Measurements from ENCODE around the gene NTM. TPM values are rescaled to one million over a fixed set of nuclear protein-coding genes. Genes with fewer than 3 reads are reported as not detected.

Gene NTM
- total RNA-seq, 2 donors from 2014 or later, result 1.7 to 3.6 TPM

DNA sequence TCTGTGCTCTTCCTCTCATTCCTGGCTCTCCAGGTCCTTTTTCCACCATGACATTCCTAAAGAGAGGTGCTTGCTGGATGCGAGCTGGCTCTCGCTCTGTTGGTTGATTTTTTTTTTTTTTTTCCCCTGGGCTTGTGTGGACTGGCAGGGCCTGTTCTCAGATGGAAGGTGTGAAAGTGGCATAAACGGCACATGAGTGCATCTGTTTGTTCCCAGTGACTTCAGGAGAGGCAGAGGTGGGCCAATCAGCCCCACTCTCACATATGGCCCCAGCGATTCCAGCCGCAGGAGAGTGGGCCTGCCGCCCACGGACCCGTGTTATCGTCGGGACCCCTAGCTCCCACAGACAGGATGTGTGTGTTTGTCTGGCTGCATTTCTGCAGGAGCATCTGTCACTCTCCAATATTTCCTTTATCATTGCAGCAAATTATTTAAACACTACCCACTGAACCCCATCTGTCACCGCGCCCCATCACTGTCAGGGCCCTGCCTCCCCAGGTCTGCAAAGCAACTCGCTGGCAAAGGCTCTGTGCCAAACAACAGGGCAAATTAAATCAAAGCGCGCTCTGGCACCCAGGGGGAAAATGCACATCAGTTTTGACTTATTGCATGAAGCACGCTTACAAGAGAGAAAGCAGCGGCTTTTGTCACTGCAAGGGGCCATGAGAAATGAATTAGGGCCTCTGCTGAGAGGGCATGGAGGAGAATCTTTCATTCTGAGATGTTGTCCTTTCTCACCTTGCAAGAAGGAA is 886.3 kb downstream of the NTM start:
- H3K27me3 ChIP-seq (ENCODE audit: control insufficient read depth, insufficient read depth, low read length, poor library complexity, severe bottlenecking), result peaks cover 8% of the 10 kb centered on the region
- H3K27ac ChIP-seq (ENCODE audit: low read depth, low read length), result no peak overlapping the region
- TF ChIP-seq, protein P1, sequence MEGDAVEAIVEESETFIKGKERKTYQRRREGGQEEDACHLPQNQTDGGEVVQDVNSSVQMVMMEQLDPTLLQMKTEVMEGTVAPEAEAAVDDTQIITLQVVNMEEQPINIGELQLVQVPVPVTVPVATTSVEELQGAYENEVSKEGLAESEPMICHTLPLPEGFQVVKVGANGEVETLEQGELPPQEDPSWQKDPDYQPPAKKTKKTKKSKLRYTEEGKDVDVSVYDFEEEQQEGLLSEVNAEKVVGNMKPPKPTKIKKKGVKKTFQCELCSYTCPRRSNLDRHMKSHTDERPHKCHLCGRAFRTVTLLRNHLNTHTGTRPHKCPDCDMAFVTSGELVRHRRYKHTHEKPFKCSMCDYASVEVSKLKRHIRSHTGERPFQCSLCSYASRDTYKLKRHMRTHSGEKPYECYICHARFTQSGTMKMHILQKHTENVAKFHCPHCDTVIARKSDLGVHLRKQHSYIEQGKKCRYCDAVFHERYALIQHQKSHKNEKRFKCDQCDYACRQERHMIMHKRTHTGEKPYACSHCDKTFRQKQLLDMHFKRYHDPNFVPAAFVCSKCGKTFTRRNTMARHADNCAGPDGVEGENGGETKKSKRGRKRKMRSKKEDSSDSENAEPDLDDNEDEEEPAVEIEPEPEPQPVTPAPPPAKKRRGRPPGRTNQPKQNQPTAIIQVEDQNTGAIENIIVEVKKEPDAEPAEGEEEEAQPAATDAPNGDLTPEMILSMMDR (conservative IDR thresholded peaks at IDR 0.05), result no peak
- Mint-ChIP-seq H3K4me3 (no peak overlapping the region), H3K4me1 (no peaks in the 10 kb centered on the region), H3K27ac (no peak overlapping the region), H3K9me3 (no peaks in the 10 kb centered on the region), H3K36me3 (ENCODE audit: low read depth) (no peaks in the 10 kb centered on the region), H3K27me3 (ENCODE audit: insufficient read depth) (no peaks in the 10 kb centered on the region)
- H3K4me1 ChIP-seq (ENCODE audit: control insufficient read depth, insufficient read depth, low read length), result no peaks in the 10 kb centered on the region
- no peaks in the 10 kb centered on the region for H3K36me3 ChIP-seq (ENCODE audit: control insufficient read depth, insufficient read depth, low read length)
- 94 to 98% methylated on average over 12 to 17 of the region's 17 CpGs for WGBS, 2 experiments (ENCODE audit: insufficient coverage in 1 of 2, insufficient read length in 1 of 2)
- H3K9me3 ChIP-seq (ENCODE audit: control insufficient read depth, low read length), result no peaks in the 10 kb centered on the region
- no peak for DNase-seq
- H3K9ac ChIP-seq (ENCODE audit: extremely low read depth, low read length, poor library complexity, severe bottlenecking), result no peak overlapping the region
- H3K4me3 ChIP-seq (ENCODE audit: low read length), result no peak overlapping the region

GRCh38 chr11:132257871-132258270 is 887.5 kb downstream of the NTM start:
- H3K27ac Mint-ChIP-seq, result no peak overlapping the region
- WGBS, 2 experiments (ENCODE audit: insufficient coverage in 1 of 2, insufficient read length in 1 of 2), result 92 to 95% methylated on average over 4 to 5 of the region's 5 CpGs
- H3K4me1 Mint-ChIP-seq, result peaks cover 6% of the 10 kb centered on the region
- H3K4me3 ChIP-seq (ENCODE audit: low read length), result no peak overlapping the region
- no peak for DNase-seq
- no peaks in the 10 kb centered on the region for H3K9me3 Mint-ChIP-seq
- TF ChIP-seq, protein P1 (conservative IDR thresholded peaks at IDR 0.05), result no peak
- peaks cover 3% of the 10 kb centered on the region for H3K4me1 ChIP-seq (ENCODE audit: control insufficient read depth, insufficient read depth, low read length)
- no peaks in the 10 kb centered on the region for H3K36me3 Mint-ChIP-seq (ENCODE audit: low read depth)
- no peaks in the 10 kb centered on the region for H3K27me3 Mint-ChIP-seq (ENCODE audit: insufficient read depth)
- H3K4me3 Mint-ChIP-seq, result no peak overlapping the region
- H3K27me3 ChIP-seq (ENCODE audit: control insufficient read depth, insufficient read depth, low read length, poor library complexity, severe bottlenecking), result peaks cover 8% of the 10 kb centered on the region
- H3K27ac ChIP-seq (ENCODE audit: low read depth, low read length), result no peak overlapping the region
- no peak overlapping the region for H3K9ac ChIP-seq (ENCODE audit: extremely low read depth, low read length, poor library complexity, severe bottlenecking)
- H3K9me3 ChIP-seq (ENCODE audit: control insufficient read depth, low read length), result no peaks in the 10 kb centered on the region
- no peaks in the 10 kb centered on the region for H3K36me3 ChIP-seq (ENCODE audit: control insufficient read depth, insufficient read depth, low read length)

- no peaks in the 10 kb centered on the region for H3K36me3 Mint-ChIP-seq (ENCODE audit: low read depth)
Measured at GRCh38 chr11:132258875-132259274, 888.5 kb downstream of the NTM start.

More at GRCh38 chr11:132258875-132259274, 888.5 kb downstream of the NTM start:
- Histone ChIP-seq H3K9ac (ENCODE audit: extremely low read depth, low read length, poor library complexity, severe bottlenecking) (no peak overlapping the region), H3K4me3 (ENCODE audit: low read length) (no peak overlapping the region), H3K27ac (ENCODE audit: low read depth, low read length) (no peak overlapping the region), H3K4me1 (ENCODE audit: control insufficient read depth, insufficient read depth, low read length) (peaks cover 3% of the 10 kb centered on the region), H3K27me3 (ENCODE audit: control insufficient read depth, insufficient read depth, low read length, poor library complexity, severe bottlenecking) (peaks cover 8% of the 10 kb centered on the region), H3K36me3 (ENCODE audit: control insufficient read depth, insufficient read depth, low read length) (no peaks in the 10 kb centered on the region), H3K9me3 (ENCODE audit: control insufficient read depth, low read length) (no peaks in the 10 kb centered on the region)
- H3K9me3 Mint-ChIP-seq, result no peaks in the 10 kb centered on the region
- peaks cover 1% of the 10 kb centered on the region for H3K27me3 Mint-ChIP-seq (ENCODE audit: insufficient read depth)
- no peak for DNase-seq
- TF ChIP-seq, protein P1 (conservative IDR thresholded peaks at IDR 0.05), result no peak
- peaks cover 6% of the 10 kb centered on the region for H3K4me1 Mint-ChIP-seq
- WGBS, 2 experiments (ENCODE audit: insufficient coverage in 1 of 2, insufficient read length in 1 of 2), result 100% methylated on average over 1 of the region's 1 CpG; no CpG with 5 or more reads in 1 of the 2 experiments
- H3K4me3 Mint-ChIP-seq, result no peak overlapping the region
- H3K27ac Mint-ChIP-seq, result no peak overlapping the region
